HG03159 (cell line): ENCODE results near the gene LRP1B.

ENCODE experiments used
- ATAC-seq: cut with Tn5 transposase; IDR thresholded peaks from one replicate; pipeline ENCODE4 v1.9.1; 2021; ENCODE audit warnings: mild to moderate bottlenecking, moderate library complexity; ENCODE audit not compliant: unreplicated experiment

The LRP1B gene

DNA sequence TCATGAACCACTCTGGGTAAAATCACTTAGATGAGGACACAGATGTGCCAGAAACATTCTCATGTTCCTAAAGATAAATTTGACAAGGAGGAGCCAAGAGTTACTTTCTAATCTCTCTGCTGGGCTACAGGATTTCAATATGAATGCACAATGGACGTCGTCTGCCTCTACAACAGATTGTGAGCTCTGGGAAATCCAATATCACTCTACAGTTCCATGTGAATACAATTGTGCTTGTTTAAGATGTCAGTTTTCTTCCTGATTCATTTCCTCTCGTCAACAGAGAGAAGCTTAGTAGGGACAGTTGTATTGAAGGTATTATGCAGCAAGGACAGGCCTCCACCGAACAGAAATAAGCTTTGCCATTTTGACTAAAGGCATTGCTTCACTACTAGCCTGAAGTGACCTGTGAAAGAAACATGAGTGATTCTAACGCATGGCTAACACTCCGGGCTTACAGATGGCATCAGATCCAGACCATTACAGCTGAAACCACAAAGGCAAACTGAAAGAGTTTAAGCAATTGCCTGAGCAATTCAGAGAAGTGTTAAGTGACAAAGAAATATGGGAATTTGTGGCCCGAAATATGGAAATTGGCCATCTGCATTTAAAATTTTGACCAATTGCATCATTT, 1591.5 kb downstream of the LRP1B start:
- ATAC-seq = no peak

DNA sequence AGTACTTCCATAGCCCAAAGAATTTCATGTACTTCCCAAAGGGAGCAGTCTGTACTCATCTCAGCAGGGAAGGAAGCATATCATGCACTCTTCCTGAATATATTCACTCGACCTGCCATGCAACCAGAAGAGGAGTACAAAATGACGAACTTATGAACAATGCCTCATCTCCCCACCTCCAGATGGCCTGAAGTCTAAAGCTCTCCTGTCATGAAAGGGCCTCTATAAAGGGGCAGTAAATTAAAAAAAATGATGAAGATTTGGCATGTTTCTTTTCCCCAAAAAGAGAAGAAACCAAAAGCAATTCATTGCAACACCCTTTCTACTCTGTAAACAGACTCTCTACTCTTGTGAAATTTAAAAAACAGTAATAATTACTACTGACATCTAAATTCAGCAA, 1601.1 kb downstream of the LRP1B start:
- ATAC-seq = no peak

DNA sequence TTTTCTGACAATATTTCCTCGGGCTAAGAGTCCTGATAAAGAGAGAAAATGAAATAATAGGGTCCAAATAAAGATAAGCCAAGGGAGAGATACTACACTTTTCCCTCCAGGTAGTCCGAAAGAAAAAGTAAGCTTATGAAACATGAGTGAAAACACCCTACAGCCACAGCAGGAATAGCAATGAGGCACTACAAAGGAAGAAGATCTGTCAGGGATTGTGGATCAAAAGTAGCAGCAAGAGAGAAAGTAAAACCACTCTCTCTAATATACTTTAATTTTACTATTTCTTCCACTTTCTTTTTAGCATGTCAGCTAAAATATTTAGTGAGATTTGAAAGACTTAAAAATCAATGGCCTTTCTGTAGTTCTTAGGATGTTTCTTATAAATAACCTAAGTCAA, 1601.8 kb downstream of the LRP1B start:
- ATAC-seq = no peak

DNA sequence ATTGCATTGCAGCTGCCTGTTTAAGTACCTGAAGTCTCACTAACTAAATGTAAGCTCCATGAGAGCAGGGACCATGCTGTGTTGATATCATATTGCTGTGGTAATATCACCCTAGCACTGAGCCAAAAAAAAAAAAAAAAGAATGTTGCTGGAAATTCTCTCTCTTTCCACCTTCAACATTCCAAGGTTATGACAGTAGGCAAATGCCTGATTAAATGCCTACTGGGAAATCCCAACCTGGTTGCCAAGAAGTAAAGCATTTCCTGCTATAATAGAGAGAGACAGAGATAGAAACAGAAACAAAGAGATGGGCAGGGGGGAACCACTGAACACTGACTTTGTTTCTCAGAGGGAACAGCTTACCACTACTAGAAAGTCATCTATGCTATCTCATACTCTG, 1604.2 kb downstream of the LRP1B start:
- ATAC-seq = no peak

DNA sequence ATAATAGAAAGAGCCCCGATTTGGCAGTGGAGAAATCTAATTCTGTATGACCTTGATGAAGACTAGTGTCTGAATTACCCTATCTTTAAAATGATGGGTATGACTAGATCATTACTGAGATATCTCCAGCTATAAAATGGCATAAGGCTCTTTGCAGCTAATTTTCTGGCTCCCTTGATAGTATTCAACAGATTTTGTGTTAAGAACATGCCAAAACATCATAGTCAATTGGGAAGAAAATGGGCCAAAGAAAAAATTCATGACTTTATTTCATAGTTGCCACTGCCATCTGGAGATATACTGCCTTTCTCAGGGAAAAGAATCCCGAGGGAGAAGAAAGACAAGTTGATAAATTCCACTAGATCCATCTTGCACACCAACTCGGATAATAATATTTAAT, 1618.7 kb downstream of the LRP1B start:
- no peak for ATAC-seq

DNA sequence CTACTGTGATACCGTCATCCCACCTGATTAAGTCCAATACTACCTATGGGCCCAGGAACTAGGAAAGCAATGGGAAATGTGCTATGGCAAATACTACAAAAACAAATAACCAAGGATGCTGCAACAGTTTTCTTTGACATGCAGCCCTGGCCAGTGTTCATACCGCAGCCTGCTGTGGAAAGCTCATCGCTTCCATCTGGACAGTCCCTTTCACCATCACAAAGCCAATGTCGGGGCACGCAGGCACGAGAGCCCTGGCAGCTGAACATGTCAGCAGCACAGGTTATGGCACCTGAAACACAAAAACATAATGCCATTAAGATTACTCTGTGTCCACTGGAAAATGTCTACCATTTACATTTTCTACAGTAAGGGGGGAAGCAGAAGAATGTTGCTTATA, 1621.1 kb downstream of the LRP1B start:
- no peak for ATAC-seq

DNA sequence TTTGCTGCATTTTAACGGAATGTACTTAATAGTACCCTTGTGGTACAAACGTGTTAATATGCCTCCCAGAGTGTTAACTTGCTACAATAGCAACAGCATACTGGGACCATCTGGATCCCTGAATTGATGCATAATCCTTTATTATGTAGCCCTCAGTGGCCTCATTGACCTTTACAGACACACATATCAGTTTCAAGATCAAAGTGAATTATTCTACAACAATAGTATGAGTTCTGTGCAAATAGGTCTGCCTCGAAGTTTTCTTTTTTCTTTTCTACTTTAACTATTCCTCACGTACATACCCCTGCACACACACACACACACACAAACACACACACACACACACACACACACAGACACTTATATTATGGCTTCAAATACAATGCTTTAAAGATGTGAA, 1622.1 kb downstream of the LRP1B start:
- no peak for ATAC-seq

DNA sequence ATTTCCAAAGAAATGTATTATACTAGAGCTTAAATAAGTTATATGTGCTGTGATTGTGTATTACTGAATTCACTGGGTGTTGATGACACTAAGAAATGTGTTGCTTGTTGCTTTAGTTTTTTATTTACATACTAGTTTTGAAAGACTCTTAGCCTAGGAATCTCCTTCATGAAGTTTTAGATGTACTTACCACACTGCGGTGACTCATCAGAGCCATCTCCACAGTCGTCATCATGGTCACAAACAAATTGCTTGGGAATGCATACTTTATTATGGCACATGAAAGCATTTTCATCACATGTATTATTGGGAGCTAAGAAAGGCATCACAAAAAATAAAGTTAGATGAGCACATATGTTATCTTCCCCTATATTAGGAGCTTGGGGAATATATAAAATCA, 1624.2 kb downstream of the LRP1B start:
- no peak for ATAC-seq

DNA sequence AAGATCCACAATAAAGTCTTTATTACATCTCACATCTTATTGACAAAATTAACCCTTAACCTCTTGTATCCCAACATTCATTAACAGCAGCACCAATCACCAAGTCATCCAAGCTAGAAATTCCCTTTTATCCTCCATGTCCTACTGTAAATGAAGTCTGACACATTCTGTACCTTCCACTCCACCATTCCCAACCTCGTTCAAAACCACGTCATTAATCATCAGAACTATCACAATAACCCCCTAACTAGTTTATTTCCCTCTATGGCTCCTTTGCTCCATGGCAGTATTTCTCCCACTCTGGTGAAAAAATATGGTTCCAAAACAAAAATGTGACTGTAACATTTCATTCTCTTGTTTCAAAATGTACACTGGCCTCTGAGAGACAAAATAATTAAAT, 1626.2 kb downstream of the LRP1B start:
- no peak for ATAC-seq

DNA sequence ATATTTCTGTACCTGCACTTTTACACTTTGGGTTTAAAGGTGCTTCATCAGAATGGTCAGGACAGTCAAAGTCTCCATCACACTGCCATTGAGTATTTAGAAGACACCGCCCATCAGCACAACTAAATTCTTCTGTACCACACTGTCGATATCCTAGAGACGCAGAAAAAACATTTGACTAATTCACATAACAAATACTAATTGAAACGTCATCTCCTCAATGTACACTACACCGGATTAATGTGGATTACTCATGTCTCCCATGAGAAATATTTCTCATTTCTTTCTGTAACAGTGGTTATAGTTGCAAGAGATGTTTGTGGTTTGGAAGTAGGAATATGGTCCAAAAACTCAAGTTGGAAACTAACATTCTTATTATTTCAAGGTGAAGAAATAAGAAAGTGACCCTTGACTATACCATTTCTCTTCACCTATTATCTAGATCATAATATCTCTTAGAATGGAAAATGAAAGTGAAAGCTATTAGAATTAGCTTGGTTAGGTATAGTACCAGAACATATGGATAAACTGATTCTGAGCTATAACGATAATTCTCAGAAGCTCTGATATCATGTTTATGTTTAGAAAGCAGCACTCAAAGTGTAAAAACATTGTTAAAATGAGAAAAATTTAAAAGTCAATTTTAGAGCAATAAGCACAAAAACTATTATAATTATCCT, 1627.7 kb downstream of the LRP1B start:
- ATAC-seq = no peak

DNA sequence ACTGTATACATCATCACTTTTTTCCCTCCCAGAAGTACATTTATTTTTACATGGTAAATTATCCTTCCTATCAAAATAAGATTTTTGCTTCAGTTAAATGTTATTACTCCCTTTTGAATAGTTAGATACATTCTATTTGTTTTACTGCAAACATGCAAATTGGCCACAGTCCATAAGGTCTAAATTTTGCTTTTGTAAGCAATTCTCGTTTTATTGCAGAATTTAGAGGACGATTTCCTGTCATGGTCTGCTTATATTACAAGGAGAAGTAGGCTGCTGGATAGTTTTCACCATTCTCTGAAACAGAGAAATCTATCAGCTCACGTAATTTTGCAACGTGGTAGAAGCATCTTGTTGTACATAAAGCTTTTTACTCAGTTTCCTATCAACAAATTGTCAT, 1632.5 kb downstream of the LRP1B start:
- no peak for ATAC-seq

DNA sequence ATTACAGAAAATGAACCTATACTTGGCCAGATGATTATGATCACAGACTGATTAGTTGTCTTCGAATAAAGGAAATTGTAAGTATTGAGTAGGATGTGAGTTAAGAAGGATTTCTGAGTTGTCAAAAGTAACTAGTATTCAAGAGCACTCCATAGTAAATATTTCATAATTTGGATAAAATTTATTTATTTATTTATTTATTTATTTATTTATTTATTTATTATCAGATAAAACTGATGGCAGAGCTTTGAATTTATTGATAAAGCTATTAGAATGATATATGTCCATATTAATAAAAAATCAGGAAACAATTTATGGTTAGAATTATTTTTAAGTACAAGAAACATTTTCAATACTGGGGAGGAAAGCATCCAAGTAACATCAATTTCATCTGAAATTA, 1634.1 kb downstream of the LRP1B start:
- ATAC-seq = no peak

DNA sequence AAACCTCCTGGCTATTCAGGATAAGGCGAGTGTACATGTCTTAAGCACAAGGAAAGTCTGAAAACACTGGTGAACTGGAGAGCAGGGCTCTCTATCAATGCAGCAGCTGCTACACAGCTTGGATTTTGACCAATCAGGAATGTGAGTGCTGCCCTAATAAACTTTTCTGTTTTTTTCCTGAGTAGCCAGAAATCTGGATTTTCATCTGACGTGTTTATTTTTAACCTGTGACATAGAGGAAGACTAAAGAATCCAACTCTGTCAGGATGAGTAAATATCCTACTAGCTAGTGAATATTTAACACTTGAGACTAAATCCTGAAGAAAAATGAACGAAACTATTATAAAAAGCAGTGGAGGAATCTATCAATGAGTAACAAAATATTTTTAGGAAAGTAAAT, 1638.9 kb downstream of the LRP1B start:
- ATAC-seq = no peak

DNA sequence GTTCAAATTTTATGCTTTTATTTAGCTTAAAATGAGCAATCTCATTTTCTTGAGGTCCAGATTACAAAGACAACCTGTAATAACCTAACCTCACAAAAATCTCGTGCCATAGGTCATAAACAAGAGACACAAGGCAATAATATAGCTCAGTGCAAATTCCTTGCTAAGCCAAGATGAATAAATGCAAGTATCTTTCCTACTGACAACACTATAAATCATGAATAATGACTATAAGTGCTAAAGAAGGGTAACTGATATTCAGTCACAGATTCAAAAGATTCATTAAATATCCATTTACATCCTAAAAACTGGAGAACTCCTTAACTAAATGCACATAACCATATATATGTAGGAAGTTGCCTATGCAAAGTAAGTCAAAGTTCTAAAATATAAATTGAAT, 1641.6 kb downstream of the LRP1B start:
- no peak for ATAC-seq

DNA sequence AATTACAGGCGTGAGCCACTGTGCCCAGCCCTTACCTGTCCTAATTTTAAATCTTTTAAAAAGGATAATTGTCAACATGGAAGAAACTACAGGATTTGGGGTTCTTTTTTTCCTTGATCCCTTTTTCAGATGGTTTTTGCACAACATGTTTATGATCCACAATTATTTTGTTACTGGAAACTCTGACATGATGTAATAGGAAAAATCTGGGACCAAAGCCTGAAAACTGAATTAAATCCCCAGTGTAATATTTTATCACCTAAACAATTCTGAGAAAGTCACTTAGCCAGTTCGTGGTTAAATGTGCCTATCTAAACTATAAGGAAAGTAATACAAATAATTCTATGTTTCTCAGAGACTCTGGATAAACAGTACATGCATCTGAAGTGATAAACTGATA, 1649.7 kb downstream of the LRP1B start:
- ATAC-seq = no peak

DNA sequence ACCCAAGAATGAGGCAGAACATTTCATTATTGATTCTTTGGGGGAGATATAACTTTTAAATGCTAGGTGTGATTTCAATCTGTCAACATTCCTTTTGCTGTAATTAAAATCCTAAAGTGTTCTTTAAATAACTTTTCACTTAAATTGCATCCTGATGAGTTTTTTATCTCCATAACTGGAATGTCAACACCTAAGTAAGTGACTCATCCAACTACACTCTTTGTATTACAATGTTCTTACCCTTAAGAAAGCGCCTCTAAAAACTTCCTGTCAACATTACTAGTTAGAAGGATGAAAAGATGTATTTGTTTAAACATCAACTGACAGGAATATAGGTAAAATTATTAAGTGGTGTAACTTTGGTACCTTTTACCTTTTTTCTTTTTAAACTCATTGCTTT, 1657.0 kb downstream of the LRP1B start:
- ATAC-seq = no peak

DNA sequence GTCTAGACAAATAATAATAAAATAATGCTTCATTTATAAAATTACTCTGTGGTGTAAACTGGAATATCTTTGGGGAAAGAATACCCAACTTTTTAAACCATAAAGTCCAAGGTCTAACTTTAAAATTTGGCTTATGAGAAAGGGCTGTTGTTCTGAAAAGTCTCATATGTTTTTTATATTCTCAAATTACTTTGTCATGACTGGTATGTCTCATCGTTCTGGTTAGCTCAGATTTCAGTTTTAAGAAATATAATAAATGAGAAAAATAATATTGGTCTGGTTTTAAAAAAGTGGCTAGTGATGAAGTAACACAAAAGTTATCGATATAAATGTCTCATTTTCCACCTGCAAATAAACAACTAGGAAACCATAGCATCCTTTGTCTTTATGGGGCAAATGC, 1658.1 kb downstream of the LRP1B start:
- no peak for ATAC-seq

DNA sequence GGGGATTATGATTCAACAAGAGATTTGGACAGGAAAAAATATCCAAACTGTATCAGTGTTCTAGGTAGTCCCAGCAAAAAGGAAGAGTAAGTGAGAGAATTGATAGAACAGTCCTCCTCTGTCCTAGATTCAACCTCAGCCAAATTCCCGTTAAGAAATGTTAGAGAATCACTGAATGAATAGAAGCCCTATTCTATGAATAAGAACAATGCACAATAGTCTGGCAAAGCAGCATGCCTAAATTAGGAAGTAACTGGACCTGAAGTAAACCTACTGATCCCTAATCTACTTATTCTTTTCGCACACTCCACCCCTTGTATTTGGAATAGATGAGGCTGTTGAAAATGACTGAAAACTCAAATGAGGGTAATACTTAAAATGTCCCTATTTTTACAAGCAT, 1665.5 kb downstream of the LRP1B start:
- no peak for ATAC-seq

DNA sequence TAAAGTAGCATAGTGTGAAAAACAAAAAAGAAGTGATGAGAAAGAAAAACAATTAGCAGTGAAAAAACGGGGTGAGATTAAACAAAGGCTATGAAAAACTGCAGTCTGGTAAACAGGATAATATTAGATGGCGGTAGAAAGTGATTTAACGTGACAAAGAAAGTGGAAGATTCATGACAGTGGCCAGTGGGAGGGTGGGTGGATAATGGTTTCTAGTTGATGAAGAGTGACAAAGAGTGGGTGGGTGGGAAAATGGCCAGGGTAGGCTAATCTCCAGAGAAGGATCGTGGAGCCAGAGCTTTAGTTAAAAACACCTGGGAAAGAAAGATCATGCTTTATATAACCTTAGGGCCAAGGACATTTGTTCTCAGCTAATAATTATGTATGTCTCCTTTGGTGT, 1667.8 kb downstream of the LRP1B start:
- no peak for ATAC-seq

DNA sequence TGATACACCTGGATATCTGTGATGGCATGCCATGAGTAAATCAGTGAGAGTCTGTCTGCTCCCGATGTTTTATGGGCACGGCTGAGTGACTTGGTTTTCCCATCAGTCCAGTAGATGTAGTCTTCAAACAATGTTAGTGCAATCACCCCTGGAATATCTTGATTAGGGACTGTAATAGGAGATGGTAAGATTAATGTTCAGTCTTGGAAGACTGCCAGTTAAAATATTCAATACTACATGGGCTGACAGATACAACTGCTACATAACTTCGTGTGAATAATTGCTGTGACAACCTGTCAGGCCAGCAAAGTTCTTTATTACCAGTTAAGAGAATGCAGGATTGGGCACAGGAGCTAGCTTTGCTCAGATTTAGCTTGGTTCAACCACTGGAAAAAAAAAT, 1673.3 kb downstream of the LRP1B start:
- ATAC-seq = no peak

DNA sequence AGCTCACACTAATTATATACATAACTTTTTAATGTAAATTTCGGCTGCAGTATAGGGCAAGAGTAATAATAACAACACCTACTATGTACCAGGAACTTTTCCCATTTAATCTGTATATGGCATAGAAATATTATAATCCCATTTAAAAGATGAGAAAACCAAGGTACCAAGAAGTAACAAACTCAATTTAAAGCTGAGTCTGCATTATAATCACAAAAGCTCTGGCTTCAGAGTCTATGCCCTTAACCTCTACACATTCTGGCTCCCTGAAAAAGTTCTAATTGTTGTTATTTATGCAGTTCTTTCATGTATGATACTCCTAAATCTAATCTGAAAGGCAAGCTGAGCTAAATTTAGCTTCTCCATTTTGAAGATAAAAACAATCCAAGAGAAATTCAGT, 1675.5 kb downstream of the LRP1B start:
- ATAC-seq = no peak

DNA sequence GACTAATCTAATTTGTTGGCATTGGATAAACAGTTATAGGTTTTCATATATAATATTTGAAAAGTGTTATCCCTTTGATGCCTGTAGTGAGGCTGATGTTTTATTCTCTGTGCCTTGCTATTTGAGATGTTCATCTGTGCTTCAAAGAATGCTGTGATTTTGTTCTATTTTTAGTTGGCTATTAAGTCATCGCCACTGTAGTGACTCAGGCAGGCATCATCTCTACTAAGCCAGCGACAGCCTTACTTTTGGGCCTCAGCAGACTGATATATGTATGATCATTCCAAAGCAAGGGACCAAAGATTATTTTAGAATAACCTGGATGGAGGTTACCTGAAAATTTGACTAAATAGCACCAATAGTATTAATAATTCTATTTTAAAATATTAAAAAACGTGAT, 1676.1 kb downstream of the LRP1B start:
- no peak for ATAC-seq

DNA sequence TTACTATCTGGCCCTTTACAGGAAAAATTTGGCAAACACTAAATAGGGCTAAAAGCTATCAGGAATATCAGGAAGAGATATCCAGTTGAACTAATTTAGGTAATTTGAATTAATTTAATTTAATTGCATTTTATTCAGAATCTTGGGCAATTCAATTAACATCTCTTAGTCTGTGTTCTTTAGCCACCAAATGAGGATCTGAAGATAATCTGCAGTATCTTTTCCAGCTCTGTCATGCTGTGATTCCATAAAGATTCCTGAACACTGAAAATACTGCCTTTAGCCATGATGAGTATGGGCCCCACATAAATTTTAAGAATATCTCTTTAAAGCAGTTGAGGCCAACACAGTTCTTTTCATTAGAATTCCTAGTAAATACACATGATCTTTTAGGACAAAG, 1679.5 kb downstream of the LRP1B start:
- no peak for ATAC-seq
